Ascending aorta (tissue), 2 donors: ENCODE results near the gene OR5AC2. TPM values are rescaled to one million over a fixed set of nuclear protein-coding genes. Genes with fewer than 3 reads are reported as not detected.

Experiments used
- DNase-seq, 2 donors: peaks; one replicate each; pipeline ENCODE4 v3.0.0-alpha.2; 2019; ENCODE audit warnings: low spot score in 2 of 2
- H3K27ac ChIP-seq, 2 donors: fragments of 200-600 bp; sonication (generic); one replicate each; pipeline ENCODE4 v1.5.1; 2016 to 2017; ENCODE audit warnings: mild to moderate bottlenecking in 1 of 2
- H3K27me3 ChIP-seq: fragments of 200-600 bp; sonication (generic); one replicate; pipeline ENCODE4 v1.5.1; 2017
- H3K36me3 ChIP-seq, 2 donors: fragments of 200-600 bp; sonication (generic); one replicate each; pipeline ENCODE4 v1.5.1; 2016
- H3K4me1 ChIP-seq, 2 donors: fragments of 200-600 bp; sonication (generic); one replicate each; pipeline ENCODE4 v1.5.1; 2016 to 2017; ENCODE audit warnings: mild to moderate bottlenecking in 1 of 2
- H3K4me3 ChIP-seq, 2 donors: fragments of 200-600 bp; sonication (generic); one replicate each; pipeline ENCODE4 v1.5.1; 2016 to 2017; ENCODE audit warnings: mild to moderate bottlenecking in 1 of 2
- H3K9me3 ChIP-seq, 2 donors: fragments of 200-600 bp; sonication (generic); one replicate each; pipeline ENCODE4 v1.5.1; 2016
- intact Hi-C: fragments of 100-400 bp; cut with DNase I; formaldehyde crosslinking; loops from one replicate; pipeline ENCODE4 v1.15.1; 2023
- total RNA-seq: library from RNA; depleted of rRNA; stranded (reverse); fragments of >200 nt; gene quantifications from one replicate; pipeline ENCODE4 v1.1.0, GENCODE V29; 2016
- TF ChIP-seq, protein P1 (sequence below), 3 experiments: fragments of 200-600 bp in 2 of 3; fragments of 450-650 bp in 1 of 3; sonication (generic) in 2 of 3; IDR thresholded peaks; one replicate each; pipeline ENCODE4 v1.5.1; 2016 to 2019; ENCODE audit warnings: antibody characterized with exemption in 3 of 3, mild to moderate bottlenecking in 1 of 3, moderate library complexity in 1 of 3

Gene OR5AC2
- total RNA-seq, 1 donor from 2014 or later: not detected

GRCh38 chr3:98136631-98137030, 49.7 kb downstream of the OR5AC2 start:
- no peak for DNase-seq
- Histone ChIP-seq H3K4me3 (no peak overlapping the region), H3K4me1 (no peaks in the 10 kb centered on the region), H3K36me3 (no peaks in the 10 kb centered on the region), H3K9me3 (no peaks in the 10 kb centered on the region), H3K27ac (no peak overlapping the region), H3K27me3 (no peaks in the 10 kb centered on the region)
- intact Hi-C loops: no loop called here
- TF ChIP-seq, protein P1, sequence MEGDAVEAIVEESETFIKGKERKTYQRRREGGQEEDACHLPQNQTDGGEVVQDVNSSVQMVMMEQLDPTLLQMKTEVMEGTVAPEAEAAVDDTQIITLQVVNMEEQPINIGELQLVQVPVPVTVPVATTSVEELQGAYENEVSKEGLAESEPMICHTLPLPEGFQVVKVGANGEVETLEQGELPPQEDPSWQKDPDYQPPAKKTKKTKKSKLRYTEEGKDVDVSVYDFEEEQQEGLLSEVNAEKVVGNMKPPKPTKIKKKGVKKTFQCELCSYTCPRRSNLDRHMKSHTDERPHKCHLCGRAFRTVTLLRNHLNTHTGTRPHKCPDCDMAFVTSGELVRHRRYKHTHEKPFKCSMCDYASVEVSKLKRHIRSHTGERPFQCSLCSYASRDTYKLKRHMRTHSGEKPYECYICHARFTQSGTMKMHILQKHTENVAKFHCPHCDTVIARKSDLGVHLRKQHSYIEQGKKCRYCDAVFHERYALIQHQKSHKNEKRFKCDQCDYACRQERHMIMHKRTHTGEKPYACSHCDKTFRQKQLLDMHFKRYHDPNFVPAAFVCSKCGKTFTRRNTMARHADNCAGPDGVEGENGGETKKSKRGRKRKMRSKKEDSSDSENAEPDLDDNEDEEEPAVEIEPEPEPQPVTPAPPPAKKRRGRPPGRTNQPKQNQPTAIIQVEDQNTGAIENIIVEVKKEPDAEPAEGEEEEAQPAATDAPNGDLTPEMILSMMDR (IDR thresholded peaks at IDR 0.05): no peak

Other genes starting within 250 kb of the OR5AC2 start
- 21.3 TPM for gene RIOX2, start 114.7 kb upstream of the OR5AC2 start, total RNA-seq
- not detected for gene GABRR3, start 51.9 kb upstream of the OR5AC2 start, total RNA-seq
- not detected for gene OR5H1, start 43.5 kb downstream of the OR5AC2 start, total RNA-seq
- gene OR5H14, start 60.3 kb downstream of the OR5AC2 start, total RNA-seq: not detected
- not detected for gene OR5H15, start 79.5 kb downstream of the OR5AC2 start, total RNA-seq
- not detected for gene OR5H6, start 177.1 kb downstream of the OR5AC2 start, total RNA-seq
- gene OR5H2, start 195.3 kb downstream of the OR5AC2 start, total RNA-seq: not detected